Measurements from ENCODE around the gene PAK3.

DNA sequence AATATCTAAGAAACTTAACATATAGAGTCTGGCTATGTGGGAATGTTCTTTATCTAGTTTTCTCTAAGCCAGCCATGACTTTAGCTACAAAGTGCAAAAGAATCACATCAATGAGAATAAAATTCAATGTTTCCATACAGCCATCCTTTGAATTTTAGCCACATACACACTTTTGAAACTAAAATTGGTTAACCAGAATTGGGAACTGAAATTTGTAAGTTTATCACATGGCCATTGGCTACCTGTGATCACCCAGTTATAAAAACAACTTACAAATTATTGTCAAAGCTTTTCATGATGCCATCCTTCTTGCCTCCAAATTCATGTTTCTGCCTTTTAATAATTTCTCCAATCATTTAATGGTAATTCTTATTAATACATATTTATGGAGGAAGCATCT is 49.9 kb downstream of the PAK3 start:
- TF ChIP-seq CBX8 (IDR thresholded peaks at IDR 0.05; ENCODE audit: borderline replicate concordance, low read depth, low read length) (no peak), POLR2AphosphoS5 (IDR thresholded peaks at IDR 0.05; ENCODE audit: low read depth, low read length) (no peak), YY1 (IDR thresholded peaks at IDR 0.05; ENCODE audit: low read depth, low read length) (no peak), JUND (IDR thresholded peaks at IDR 0.05; ENCODE audit: low read length) (no peak), EZH2 (IDR thresholded peaks at IDR 0.05; ENCODE audit: low read depth, low read length, severe bottlenecking) (no peak)
- TF ChIP-seq, protein P1, sequence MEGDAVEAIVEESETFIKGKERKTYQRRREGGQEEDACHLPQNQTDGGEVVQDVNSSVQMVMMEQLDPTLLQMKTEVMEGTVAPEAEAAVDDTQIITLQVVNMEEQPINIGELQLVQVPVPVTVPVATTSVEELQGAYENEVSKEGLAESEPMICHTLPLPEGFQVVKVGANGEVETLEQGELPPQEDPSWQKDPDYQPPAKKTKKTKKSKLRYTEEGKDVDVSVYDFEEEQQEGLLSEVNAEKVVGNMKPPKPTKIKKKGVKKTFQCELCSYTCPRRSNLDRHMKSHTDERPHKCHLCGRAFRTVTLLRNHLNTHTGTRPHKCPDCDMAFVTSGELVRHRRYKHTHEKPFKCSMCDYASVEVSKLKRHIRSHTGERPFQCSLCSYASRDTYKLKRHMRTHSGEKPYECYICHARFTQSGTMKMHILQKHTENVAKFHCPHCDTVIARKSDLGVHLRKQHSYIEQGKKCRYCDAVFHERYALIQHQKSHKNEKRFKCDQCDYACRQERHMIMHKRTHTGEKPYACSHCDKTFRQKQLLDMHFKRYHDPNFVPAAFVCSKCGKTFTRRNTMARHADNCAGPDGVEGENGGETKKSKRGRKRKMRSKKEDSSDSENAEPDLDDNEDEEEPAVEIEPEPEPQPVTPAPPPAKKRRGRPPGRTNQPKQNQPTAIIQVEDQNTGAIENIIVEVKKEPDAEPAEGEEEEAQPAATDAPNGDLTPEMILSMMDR (IDR thresholded peaks at IDR 0.05; ENCODE audit: control extremely low read depth in 1 of 3, insufficient read depth in 1 of 3, low read depth in 1 of 3, low read length in 3 of 3): no peak
- TF ChIP-seq, protein P2, sequence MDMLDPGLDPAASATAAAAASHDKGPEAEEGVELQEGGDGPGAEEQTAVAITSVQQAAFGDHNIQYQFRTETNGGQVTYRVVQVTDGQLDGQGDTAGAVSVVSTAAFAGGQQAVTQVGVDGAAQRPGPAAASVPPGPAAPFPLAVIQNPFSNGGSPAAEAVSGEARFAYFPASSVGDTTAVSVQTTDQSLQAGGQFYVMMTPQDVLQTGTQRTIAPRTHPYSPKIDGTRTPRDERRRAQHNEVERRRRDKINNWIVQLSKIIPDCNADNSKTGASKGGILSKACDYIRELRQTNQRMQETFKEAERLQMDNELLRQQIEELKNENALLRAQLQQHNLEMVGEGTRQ (IDR thresholded peaks at IDR 0.05; ENCODE audit: low read length): no peak
